GM12891 (cell line): ENCODE results near the gene FAM72A.
"Not testable (repeated sequence)": the region's sequence is repeated elsewhere in the genome, so short reads cannot be mapped to it uniquely, and the experiment has no call there.

Experiments
- DNase-seq: peaks from one replicate; pipeline ENCODE4 v3.0.0; 2011; ENCODE audit warnings: low spot score; ENCODE audit not compliant: insufficient read length
- FAIRE-seq: peaks from 2 replicates; lab custom pipeline; 2011; peaks lifted over from hg19 to GRCh38; lab: Jason Lieb, UNC
- PAX5 ChIP-seq: IDR thresholded peaks from 2 replicates; pipeline ENCODE4 v1.6.1; 2011; ENCODE audit warnings: low read length, moderate library complexity, mild to moderate bottlenecking; ENCODE audit not compliant: insufficient read depth, severe bottlenecking
- POLR2A ChIP-seq: IDR thresholded peaks from 2 replicates; pipeline ENCODE4 v1.6.1; 2011; ENCODE audit warnings: low read depth, low read length, control low read depth
- POLR2AphosphoS5 ChIP-seq: IDR thresholded peaks from 2 replicates; pipeline ENCODE4 v1.6.1; 2011; ENCODE audit warnings: low read depth, low read length, control low read depth
- POU2F2 ChIP-seq: IDR thresholded peaks from 2 replicates; pipeline ENCODE4 v1.6.1; 2011; ENCODE audit warnings: low read depth, mild to moderate bottlenecking, control low read depth, low read length, moderate library complexity
- SPI1 ChIP-seq: IDR thresholded peaks from 2 replicates; pipeline ENCODE4 v1.6.1; 2011; ENCODE audit warnings: low read depth, low read length, control low read depth
- TAF1 ChIP-seq: IDR thresholded peaks from 2 replicates; pipeline ENCODE4 v1.6.1; 2011; ENCODE audit warnings: low read depth, low read length, control low read depth

FAM72A gene

DNA sequence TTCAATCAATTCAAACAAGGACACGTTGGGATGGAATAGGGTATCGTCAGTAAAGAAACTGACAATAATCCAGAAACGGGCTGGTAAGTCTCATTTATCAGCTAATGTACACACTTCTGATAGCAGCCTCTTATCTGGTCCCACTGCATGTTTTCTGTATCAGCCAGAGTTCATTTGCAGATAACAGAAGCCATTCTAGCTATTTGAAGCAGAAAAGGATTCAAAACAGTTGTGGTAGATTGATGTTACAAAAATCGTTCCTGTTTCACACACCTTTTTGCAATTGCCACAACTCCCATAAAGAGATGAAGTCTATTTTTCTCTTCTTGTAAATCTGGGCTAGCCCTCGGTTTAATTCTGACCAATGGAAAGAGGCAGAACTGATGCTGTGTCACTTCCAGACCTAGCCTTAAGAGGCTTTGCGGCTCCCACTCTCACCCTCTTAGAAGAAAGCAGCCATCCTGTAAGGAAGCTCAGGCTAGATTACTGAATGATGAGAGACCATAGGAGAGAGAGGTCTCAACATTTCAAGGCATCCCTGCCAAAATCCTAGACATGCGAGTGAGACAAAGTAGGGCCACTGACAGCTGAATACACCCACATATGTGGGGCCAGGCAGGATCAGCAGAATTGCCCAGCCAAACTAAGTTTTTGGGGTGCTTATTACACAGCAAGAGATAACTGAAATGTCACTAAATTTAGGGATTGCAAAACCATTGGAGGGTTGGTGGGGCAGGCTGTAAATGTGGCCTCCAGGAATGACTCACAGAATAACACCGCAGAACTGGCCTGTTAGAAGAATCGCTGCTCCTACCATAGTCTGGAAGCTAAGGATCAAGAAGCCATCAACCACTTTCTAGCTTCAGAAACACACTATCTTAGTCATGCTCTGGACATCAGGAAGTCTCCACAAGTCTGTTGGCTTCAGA, 24.3 kb downstream of the FAM72A start:
- DNase-seq, FAIRE-seq: not testable (repeated sequence)

DNA sequence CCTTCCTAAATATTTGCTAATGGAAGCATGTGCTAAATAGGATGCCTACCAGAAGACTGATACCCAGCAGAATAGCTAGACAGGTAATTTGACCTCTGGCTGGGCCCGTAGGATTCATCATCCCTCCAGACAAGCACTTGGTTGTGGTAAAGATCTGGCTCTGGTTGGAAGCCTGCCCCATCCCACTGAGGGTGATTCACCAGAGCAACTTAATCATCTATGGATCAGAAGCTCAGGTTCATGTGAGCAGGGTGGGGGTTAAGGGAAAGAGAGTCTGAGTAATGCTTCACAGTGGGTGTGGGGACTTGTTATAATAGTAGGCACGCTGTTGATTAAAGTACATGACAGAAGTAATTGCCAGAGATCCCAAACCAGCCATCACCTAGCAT, 26.5 kb downstream of the FAM72A start:
- not testable (repeated sequence) for FAIRE-seq, DNase-seq

DNA sequence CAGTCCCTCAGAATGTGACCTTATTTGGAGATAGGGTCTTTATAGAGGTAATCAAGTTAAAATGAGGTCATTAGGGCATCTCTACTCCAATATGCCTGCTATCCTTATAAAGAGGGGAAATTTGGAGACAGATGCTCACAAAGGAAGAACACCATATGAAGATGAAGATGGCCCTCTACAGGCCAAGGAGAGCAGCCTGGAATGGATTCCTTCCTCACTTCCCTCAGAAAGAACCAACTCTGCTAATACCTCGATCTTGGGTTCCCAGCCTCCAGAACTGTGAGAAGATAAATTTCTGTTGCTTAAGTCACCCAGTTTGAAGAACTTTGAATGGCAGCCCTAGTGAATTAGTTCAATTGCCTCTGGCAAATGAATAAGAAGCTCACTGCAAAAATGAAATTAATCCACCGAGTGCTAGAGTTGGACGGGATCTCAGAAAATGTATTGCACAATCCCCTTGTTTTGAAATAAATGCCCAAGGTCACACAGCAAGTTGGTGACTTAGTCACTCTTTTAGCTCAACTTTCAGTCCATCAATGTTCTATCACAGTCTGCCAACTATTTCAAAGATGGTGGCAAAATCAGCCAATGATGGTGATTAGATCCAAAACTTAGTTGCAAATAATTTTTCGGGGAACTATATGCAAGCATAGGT, 27.1 kb downstream of the FAM72A start:
- not testable (repeated sequence) for DNase-seq, FAIRE-seq

DNA sequence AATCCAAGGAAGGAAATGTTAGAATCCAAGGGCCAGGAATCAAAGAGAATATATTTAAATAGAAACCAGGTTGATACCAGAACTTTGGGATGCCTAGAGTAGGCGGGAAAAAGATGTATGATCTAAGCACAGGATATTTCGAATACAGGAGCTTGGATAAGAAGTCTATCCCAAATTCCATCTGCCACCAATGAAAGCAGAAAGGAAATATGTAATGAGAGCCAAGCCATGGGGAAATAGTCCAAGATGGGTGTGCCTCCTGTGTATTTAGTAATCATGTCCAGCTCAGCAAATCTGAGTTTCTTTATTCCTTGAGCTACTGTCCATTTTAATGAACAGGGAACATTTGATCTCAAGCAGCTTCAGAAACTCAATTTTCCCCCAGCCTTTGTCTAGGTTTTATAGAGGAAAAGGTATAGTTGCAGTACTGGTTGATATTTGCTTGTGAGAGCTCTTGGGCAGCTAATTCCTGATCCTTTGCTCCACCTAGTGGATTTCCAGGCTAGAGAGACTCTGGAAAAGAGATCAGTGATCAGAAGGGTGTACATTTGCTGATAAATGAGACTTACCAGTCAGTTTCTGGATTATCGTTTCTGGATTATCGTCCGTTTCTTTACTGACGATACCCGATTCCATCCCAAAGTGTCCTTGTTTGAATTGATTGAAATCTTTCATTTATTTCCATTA, 28.3 kb downstream of the FAM72A start:
- not testable (repeated sequence) for FAIRE-seq, DNase-seq

DNA sequence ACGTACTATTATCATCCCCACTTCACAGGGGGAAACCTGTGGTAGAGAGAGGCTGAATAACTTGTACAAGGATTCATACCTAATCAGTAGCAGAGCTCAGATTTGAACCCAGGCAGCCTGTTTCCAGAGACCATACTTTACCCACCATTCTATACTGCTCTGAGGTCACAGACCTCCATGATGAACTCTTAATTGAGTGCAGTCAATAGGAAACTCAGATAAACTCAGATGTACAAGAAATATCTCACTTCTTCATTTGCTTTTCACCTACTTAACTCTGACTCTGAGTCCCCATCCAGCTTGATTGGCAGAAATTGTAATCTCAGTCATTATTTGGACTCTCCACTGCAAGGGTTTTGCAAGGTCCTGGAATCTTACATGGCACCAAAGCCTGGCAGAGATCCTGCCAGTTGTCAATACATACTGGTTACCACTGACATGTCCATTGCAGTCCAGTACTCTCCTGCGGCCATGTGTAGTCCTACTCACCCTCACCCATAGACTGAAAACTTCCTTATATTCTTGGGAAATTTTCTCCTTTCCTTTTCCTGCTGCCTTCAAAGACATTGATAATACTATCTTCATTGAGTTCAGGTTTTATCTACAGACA, 29.4 kb downstream of the FAM72A start:
- not testable (repeated sequence) for DNase-seq, FAIRE-seq

DNA sequence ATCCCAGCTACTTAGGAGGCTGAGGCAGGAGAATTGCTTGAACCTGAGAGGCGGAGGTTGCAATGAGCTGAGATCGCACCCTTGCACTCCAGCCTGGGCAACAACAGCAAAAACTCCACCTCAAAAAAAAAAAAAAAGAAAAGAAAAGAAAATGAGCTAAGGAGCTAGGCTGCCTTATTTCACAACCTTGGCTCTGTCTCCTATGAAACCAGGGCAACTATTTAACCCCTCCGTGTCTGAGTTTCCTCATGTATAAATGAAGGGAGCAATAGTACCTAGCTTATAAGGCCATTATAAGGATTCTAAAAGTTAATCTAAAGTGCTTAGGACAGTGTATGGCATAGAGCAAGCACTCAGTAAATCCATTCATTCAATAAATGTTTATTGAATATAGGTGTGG, 32.8 kb downstream of the FAM72A start:
- FAIRE-seq, DNase-seq: not testable (repeated sequence)

DNA sequence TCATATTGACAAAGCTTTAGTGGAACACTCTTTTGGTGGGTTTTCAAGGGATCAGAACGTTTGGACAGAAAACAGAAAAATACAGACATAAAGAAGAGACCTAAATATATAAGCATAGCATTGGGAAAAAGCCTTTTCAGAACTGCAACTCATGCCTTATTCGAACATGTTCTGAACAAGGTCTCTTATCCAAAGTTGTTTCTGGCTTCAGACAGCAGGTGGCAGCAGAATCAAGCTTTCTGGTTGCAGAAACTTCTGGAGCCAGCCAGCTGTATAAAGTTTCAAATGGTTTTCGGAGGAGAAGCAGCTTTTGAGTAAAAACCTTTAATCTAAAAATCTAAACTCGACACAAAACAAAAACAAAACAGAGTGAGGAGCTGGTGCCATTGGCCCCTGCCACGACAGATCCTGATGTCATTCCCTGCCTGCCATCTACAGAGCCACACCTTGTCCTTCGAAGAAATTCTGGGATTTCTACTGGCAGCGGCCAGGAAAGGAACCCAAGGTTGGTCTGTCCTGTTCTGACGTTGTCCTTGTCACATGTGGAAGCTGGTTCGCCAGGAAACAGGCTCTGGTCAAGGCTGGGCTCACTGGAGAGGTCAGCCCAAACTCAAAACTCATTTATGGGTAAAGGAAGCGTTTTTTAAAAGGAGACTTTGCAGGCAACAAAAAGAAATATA, 35.1 kb downstream of the FAM72A start:
- not testable (repeated sequence) for DNase-seq, FAIRE-seq

DNA sequence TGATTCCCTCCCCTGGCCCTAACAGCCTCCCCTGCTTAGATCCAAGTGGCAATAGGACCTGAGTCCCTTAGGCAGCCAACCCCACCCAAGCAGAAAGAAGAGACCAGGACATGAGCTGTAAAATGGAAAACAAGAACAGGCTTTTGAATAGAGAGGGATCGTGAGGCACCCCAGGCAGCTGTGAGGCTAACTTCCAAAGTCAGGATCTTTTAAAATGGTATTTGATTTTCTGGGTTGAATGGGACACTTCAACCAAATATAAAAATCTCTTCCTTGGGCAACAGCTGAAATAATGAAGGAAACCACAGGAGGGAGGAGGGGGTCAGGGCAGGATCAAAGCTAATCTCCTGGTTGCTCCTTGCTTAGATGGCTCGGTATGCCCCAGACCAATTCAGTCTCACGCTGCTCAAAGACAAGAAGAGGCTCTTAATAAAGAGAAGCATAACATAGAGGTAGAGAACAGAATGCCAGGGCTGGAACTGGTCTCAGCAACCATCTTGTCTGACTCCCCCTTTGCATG, 56.8 kb downstream of the FAM72A start:
- no peak for DNase-seq
- no peak for FAIRE-seq
- TF ChIP-seq POLR2AphosphoS5 (no peak), SPI1 (no peak), TAF1 (no peak)

DNA sequence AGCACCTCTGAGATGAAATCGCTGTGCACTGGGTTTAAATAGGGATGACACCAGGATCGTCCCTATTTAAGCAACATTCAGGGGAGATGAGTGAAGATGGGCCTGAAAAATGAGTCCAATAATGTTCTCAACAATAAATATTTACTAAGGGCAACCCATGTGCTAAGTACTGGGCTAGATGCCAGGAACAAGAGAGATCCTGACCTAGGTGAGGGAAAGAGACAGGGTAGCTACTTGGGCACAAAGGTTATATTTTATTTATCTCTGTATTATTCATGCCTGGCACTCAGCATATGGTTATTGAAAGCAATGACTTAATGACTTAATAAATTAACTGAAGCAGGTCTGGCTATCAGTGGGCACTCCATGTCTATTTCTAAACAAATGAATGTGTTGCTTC, 58.0 kb downstream of the FAM72A start:
- FAIRE-seq (no peak), DNase-seq (no peak)
- no peak for TF ChIP-seq PAX5
- no peak for TF ChIP-seq TAF1
- TF ChIP-seq SPI1: no peak
- no peak for TF ChIP-seq POU2F2
- no peak for TF ChIP-seq POLR2A
- TF ChIP-seq POLR2AphosphoS5: no peak

DNA sequence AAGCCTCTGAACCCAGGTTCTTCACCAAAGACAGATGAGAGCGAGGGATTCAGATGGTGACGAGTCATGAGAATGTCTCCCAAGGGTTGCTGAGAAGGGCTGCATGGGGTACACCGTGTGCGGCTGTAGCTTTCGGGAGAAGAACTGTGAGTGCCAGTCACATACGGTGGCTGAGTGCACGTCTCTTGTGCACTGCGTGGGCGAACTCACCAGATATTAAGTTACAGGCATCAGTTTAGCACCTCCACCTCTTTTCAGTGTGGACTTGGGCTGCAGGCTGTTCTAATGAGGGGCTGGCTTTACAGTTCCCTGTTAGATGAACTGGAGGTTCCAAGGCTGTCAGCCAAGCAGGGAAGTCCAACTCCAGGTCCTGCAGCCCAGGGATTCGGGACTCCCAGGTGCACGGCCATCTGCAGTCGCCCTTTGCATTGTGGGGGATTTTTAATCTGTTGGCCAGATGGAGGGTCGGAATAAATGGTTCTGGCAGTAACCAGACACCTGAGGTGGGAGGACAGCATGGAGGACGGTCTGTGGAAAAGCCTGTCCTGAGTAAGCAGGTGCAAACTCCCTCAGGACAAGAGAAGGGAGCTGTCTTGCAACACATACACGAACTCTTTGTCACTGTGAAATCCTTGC, 59.0 kb downstream of the FAM72A start:
- DNase-seq (no peak), FAIRE-seq (no peak)
- no peak for TF ChIP-seq SPI1
- TF ChIP-seq TAF1: no peak
- TF ChIP-seq POLR2A: no peak
- TF ChIP-seq POLR2AphosphoS5: no peak
- no peak for TF ChIP-seq POU2F2
- TF ChIP-seq PAX5: no peak
